HTERT RPE-1 (cell line): ENCODE results near the gene TMED7.
"Not testable (repeated sequence)": the region's sequence is repeated elsewhere in the genome, so short reads cannot be mapped to it uniquely, and the experiment has no call there.

Experiments used
- in situ Hi-C: fragments of 300-500 bp; cut with MboI; formaldehyde crosslinking; loops from 4 replicates; pipeline ENCODE4 v1.14.3; 2020; ENCODE audit warnings: low sequenced_read_pairs

TMED7 gene

GRCh38 chr5:115625579-115626444 lies at the start of gene TMED7:
Gene TMED7 (minus strand): TSS chr5:115626036. CDS start chr5:115625792, 244 bp downstream.
- in situ Hi-C loops, result no loop called here

- in situ Hi-C loops, result not testable (repeated sequence)
Observed at GRCh38 chr5:115674782-115675181, 48.9 kb upstream of the TMED7 start.

GRCh38 chr5:115673596-115673995 lies 47.8 kb upstream of the TMED7 start:
- in situ Hi-C loops, result no loop called here

- in situ Hi-C loops, result no loop called here
Observed at GRCh38 chr5:115671939-115672338, 46.1 kb upstream of the TMED7 start.

GRCh38 chr5:115666023-115666422 lies 40.2 kb upstream of the TMED7 start:
- in situ Hi-C loops, result no loop called here

GRCh38 chr5:115661563-115661962 lies 35.7 kb upstream of the TMED7 start:
- in situ Hi-C loops, result no loop called here

- in situ Hi-C loops, result no loop called here
Observed at GRCh38 chr5:115661101-115661500, 35.3 kb upstream of the TMED7 start.

- in situ Hi-C loops, result no loop called here
Observed at GRCh38 chr5:115657881-115658233, 32.0 kb upstream of the TMED7 start.

- in situ Hi-C loops, result no loop called here
Observed at GRCh38 chr5:115657125-115657880, 31.5 kb upstream of the TMED7 start.

- in situ Hi-C loops, result no loop called here
Observed at GRCh38 chr5:115656404-115656803, 30.6 kb upstream of the TMED7 start.

- in situ Hi-C loops, result no loop called here
Observed at GRCh38 chr5:115655994-115656393, 30.2 kb upstream of the TMED7 start.

GRCh38 chr5:115649541-115649940 lies 23.7 kb upstream of the TMED7 start:
- in situ Hi-C loops, result no loop called here

- in situ Hi-C loops, result no loop called here
Observed at GRCh38 chr5:115648056-115648455, 22.2 kb upstream of the TMED7 start.

GRCh38 chr5:115645386-115645785 lies 19.6 kb upstream of the TMED7 start:
- in situ Hi-C loops, result not testable (repeated sequence)

GRCh38 chr5:115644046-115644445 lies 18.2 kb upstream of the TMED7 start:
- in situ Hi-C loops, result no loop called here

- in situ Hi-C loops, result no loop called here
Observed at GRCh38 chr5:115641948-115642347, 16.1 kb upstream of the TMED7 start.

GRCh38 chr5:115640274-115640673 lies 14.4 kb upstream of the TMED7 start:
- in situ Hi-C loops, result no loop called here

GRCh38 chr5:115639377-115639776 lies 13.5 kb upstream of the TMED7 start:
- in situ Hi-C loops, result no loop called here

- in situ Hi-C loops, result no loop called here
Observed at GRCh38 chr5:115637507-115637906, 11.7 kb upstream of the TMED7 start.

- in situ Hi-C loops, result no loop called here
Observed at GRCh38 chr5:115636008-115636407, 10.2 kb upstream of the TMED7 start.

GRCh38 chr5:115634343-115635132 lies 8.7 kb upstream of the TMED7 start:
- in situ Hi-C loops, result no loop called here
